ENCODE measurements around the gene ARHGAP25.

GRCh38 chr2:68720665-68721064 is 13.9 kb upstream of the ARHGAP25 start:
- TF ChIP-seq POLR2A (IDR thresholded peaks at IDR 0.05; ENCODE audit: low read length) (no peak), GATA1 (IDR thresholded peaks at IDR 0.05; ENCODE audit: low read depth, low read length) (no peak)

Data from erythroblast (primary cell).